Keratinocyte (primary cell): ENCODE data around the gene PARD6G. TPM values are rescaled to one million over a fixed set of nuclear protein-coding genes. Genes with fewer than 3 reads are reported as not detected.

Source experiments
- DNase-seq: peaks from one replicate; pipeline ENCODE4 v3.0.0-alpha.2; 2011; ENCODE audit warnings: low read depth, missing footprints, low spot score
- FAIRE-seq: peaks from 2 replicates; lab custom pipeline; 2011; peaks lifted over from hg19 to GRCh38; lab: Jason Lieb, UNC
- H2AFZ ChIP-seq: 2 replicates; pipeline ENCODE4 v1.6.0; 2012; ENCODE audit warnings: low read length, control low read depth, inconsistent platforms; ENCODE audit not compliant: control insufficient read depth
- H3K27ac ChIP-seq: 2 replicates; pipeline ENCODE4 v1.5.1; 2011; ENCODE audit warnings: low read length; ENCODE audit not compliant: control insufficient read depth, insufficient read depth
- H3K27me3 ChIP-seq: 3 replicates; pipeline ENCODE4 v1.6.0; 2011; ENCODE audit warnings: low read length; ENCODE audit not compliant: control insufficient read depth, insufficient read depth; ENCODE audit errors: extremely low read depth
- H3K36me3 ChIP-seq, 2 experiments: 2 replicates in 1 of 2; 3 replicates in 1 of 2; pipeline ENCODE4 v1.5.1; 2011; ENCODE audit warnings: low read length in 2 of 2, mild to moderate bottlenecking in 1 of 2; ENCODE audit not compliant: control insufficient read depth in 2 of 2, insufficient read depth in 2 of 2; ENCODE audit errors: extremely low read depth in 1 of 2
- H3K4me1 ChIP-seq: 3 replicates; pipeline ENCODE4 v1.5.1; 2011; ENCODE audit warnings: low read length; ENCODE audit not compliant: control insufficient read depth, insufficient read depth; ENCODE audit errors: extremely low read depth
- H3K4me2 ChIP-seq: 3 replicates; pipeline ENCODE4 v1.6.0; 2011; ENCODE audit warnings: low read depth, low read length; ENCODE audit not compliant: control insufficient read depth, insufficient read depth; ENCODE audit errors: extremely low read depth
- H3K4me3 ChIP-seq, 3 experiments: fragments of 200-600 bp in 1 of 3; sonication (generic) in 1 of 3; 2 replicates in 2 of 3; 3 replicates in 1 of 3; pipeline ENCODE4 v1.5.1; 2011 to 2016; ENCODE audit warnings: low read length in 3 of 3, mild to moderate bottlenecking in 3 of 3, control low read depth in 2 of 3, inconsistent platforms in 1 of 3, low read depth in 1 of 3, mixed read lengths in 1 of 3, mixed run types in 1 of 3, moderate library complexity in 1 of 3; ENCODE audit not compliant: control insufficient read depth in 2 of 3, insufficient read depth in 2 of 3; ENCODE audit errors: extremely low read depth in 1 of 3
- H3K79me2 ChIP-seq: 2 replicates; pipeline ENCODE4 v1.6.0; 2012; ENCODE audit warnings: low read length; ENCODE audit not compliant: control insufficient read depth, insufficient read depth
- H3K9ac ChIP-seq: 3 replicates; pipeline ENCODE4 v1.6.0; 2011; ENCODE audit warnings: low read length; ENCODE audit not compliant: control insufficient read depth, insufficient read depth; ENCODE audit errors: extremely low read depth
- H3K9me1 ChIP-seq: 3 replicates; pipeline ENCODE4 v1.6.0; 2011; ENCODE audit warnings: low read length; ENCODE audit not compliant: control insufficient read depth, insufficient read depth; ENCODE audit errors: extremely low read depth
- H3K9me3 ChIP-seq: 2 replicates; pipeline ENCODE4 v1.5.1; 2012; ENCODE audit warnings: low read depth, low read length; ENCODE audit not compliant: control insufficient read depth
- H4K20me1 ChIP-seq: 3 replicates; pipeline ENCODE4 v1.6.0; 2011; ENCODE audit warnings: low read length; ENCODE audit not compliant: control insufficient read depth, insufficient read depth; ENCODE audit errors: extremely low read depth
- EZH2 ChIP-seq: IDR thresholded peaks from one replicate; pipeline ENCODE4 v1.6.1; 2012; ENCODE audit warnings: inconsistent platforms, mild to moderate bottlenecking, low read length, moderate library complexity
- dilution Hi-C: fragments of 300-500 bp; cut with MboI; formaldehyde crosslinking; loops from one replicate; pipeline ENCODE4 v1.7.0; 2020; ENCODE audit warnings: low sequenced_read_pairs; ENCODE audit not compliant: extremely low pct_ligation_motif_present
- polyA plus RNA-seq, 5 experiments: library from polyadenylated mRNA; depleted of rRNA in 3 of 5; stranded (reverse) in 3 of 5; stranded (forward) in 1 of 5; unstranded in 1 of 5; fragments of >200 nt; gene quantifications; 1 replicate in 1 of 5; 2 replicates in 3 of 5; 3 replicates in 1 of 5; pipeline versions ENCODE4 v1.2.1 to v1.2.3, GENCODE V29; 2011 to 2012; ENCODE audit warnings: missing spikeins in 2 of 5, low read depth in 1 of 5, low replicate concordance in 1 of 5
- TF ChIP-seq, protein P1 (sequence below), 3 experiments: IDR thresholded peaks in 1 of 3; conservative IDR thresholded peaks in 1 of 3; optimal IDR thresholded peaks in 1 of 3; 2 replicates in 2 of 3; 3 replicates in 1 of 3; pipeline versions ENCODE3 to v1.5.1; 2011; ENCODE audit warnings: low read length in 3 of 3, mild to moderate bottlenecking in 3 of 3, moderate library complexity in 2 of 3, control low read depth in 1 of 3, inconsistent platforms in 1 of 3; ENCODE audit not compliant: insufficient read depth in 2 of 3; ENCODE audit errors: extremely low read depth in 1 of 3

The PARD6G gene
- polyA plus RNA-seq, 1 donor (not counting 4 experiments of a cell fraction or from before 2014, with no cell fraction given): 21.3 TPM

GRCh38 chr18:80200171-80200931 lies 47.0 kb downstream of the PARD6G start:
- Histone ChIP-seq H3K9me3 (no peaks in the 10 kb centered on the region), H3K4me3 (no peak overlapping the region), H3K79me2 (peaks cover 9% of the 10 kb centered on the region), H3K9ac (no peak overlapping the region), H4K20me1 (no peaks in the 10 kb centered on the region), H3K27ac (no peak overlapping the region), H3K36me3 (peaks cover 11 to 13% of the 10 kb centered on the region in 2 experiments), H3K4me1 (peaks cover 18% of the 10 kb centered on the region), H3K4me2 (no peak overlapping the region), H3K9me1 (peaks cover 2% of the 10 kb centered on the region), H3K27me3 (no peaks in the 10 kb centered on the region), H2AFZ (no peak overlapping the region)
- no peak for DNase-seq
- dilution Hi-C loops: no loop called here
- no peak for FAIRE-seq
- no peak for TF ChIP-seq EZH2
- TF ChIP-seq, protein P1, sequence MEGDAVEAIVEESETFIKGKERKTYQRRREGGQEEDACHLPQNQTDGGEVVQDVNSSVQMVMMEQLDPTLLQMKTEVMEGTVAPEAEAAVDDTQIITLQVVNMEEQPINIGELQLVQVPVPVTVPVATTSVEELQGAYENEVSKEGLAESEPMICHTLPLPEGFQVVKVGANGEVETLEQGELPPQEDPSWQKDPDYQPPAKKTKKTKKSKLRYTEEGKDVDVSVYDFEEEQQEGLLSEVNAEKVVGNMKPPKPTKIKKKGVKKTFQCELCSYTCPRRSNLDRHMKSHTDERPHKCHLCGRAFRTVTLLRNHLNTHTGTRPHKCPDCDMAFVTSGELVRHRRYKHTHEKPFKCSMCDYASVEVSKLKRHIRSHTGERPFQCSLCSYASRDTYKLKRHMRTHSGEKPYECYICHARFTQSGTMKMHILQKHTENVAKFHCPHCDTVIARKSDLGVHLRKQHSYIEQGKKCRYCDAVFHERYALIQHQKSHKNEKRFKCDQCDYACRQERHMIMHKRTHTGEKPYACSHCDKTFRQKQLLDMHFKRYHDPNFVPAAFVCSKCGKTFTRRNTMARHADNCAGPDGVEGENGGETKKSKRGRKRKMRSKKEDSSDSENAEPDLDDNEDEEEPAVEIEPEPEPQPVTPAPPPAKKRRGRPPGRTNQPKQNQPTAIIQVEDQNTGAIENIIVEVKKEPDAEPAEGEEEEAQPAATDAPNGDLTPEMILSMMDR (optimal IDR thresholded peaks at IDR 0.05 in 1 of 3, IDR thresholded peaks at IDR 0.05 in 1 of 3, conservative IDR thresholded peaks at IDR 0.05 in 1 of 3; ENCODE audit: extremely low read depth in 1 of 3, insufficient read depth in 2 of 3, low read length in 3 of 3): peak in 1 of 3 experiments; percentile 20

DNA sequence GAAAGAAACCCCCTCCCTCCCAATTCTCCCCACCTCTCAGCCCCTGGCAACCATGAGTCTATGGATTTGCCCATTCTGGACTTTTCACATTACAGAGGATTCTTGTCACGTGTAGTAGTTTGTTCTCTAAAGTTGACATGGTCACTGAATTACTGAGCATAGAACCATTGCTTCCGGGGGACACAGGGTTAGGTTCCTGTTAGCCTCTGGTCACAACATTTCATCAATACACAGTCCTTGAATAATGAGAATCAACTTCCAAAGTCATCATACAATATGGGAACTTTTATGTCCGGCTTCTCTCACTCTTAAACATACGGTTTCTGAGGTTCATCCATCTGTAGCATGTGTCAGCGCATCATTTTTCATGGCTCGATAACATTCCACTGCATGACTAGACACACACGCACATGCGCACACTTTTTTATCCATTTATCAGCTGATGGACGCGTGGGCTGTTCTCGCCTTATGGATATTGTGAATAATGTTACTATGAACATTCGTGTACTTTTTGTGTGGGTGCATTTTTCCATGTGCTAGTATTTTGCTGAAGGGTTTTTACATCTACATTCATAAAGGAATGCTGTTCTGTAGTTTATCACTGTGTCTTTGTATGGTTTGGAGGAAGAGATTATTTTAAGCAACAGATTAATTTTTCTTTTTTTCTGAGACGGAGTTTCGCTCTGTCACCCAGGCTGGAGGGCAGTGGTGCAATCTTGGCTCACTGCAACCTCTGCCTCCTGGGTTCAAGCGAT lies 48.1 kb downstream of the PARD6G start:
- Histone ChIP-seq H3K4me2 (no peak overlapping the region), H3K9ac (no peak overlapping the region), H3K9me3 (no peaks in the 10 kb centered on the region), H3K9me1 (peaks cover 2% of the 10 kb centered on the region), H3K36me3 (peaks cover 11 to 13% of the 10 kb centered on the region in 2 experiments), H3K27me3 (no peaks in the 10 kb centered on the region), H3K27ac (no peak overlapping the region), H3K79me2 (peaks cover 11% of the 10 kb centered on the region), H3K4me1 (peaks cover 18% of the 10 kb centered on the region), H3K4me3 (no peak overlapping the region), H4K20me1 (no peaks in the 10 kb centered on the region), H2AFZ (no peak overlapping the region)
- FAIRE-seq: no peak
- dilution Hi-C loops: no loop called here
- no peak for TF ChIP-seq EZH2
- TF ChIP-seq, protein P1 (optimal IDR thresholded peaks at IDR 0.05 in 1 of 3, IDR thresholded peaks at IDR 0.05 in 1 of 3, conservative IDR thresholded peaks at IDR 0.05 in 1 of 3; ENCODE audit: extremely low read depth in 1 of 3, insufficient read depth in 2 of 3, low read length in 3 of 3): no peak
- DNase-seq: no peak
